ENCODE data around the gene ERMP1.

The ERMP1 gene

GRCh38 chr9:5853617-5854016 is 20.7 kb upstream of the ERMP1 start:
- H3K4me3 ChIP-seq (ENCODE audit: low read depth, low read length): no peak overlapping the region
- no peak for TF ChIP-seq CTCF (IDR thresholded peaks at IDR 0.05; ENCODE audit: low read depth, low read length)

GRCh38 chr9:5852987-5853386 is 20.1 kb upstream of the ERMP1 start:
- no peak overlapping the region for H3K4me3 ChIP-seq (ENCODE audit: low read depth, low read length)

GRCh38 chr9:5851445-5851844 is 18.5 kb upstream of the ERMP1 start:
- TF ChIP-seq CTCF (IDR thresholded peaks at IDR 0.05; ENCODE audit: low read depth, low read length): no peak
- no peak overlapping the region for H3K4me3 ChIP-seq (ENCODE audit: low read depth, low read length)

More at GRCh38 chr9:5852987-5853386, 20.1 kb upstream of the ERMP1 start:
- TF ChIP-seq CTCF (IDR thresholded peaks at IDR 0.05; ENCODE audit: low read depth, low read length): no peak

- no peak for TF ChIP-seq CTCF (IDR thresholded peaks at IDR 0.05; ENCODE audit: low read depth, low read length)
- H3K4me3 ChIP-seq (ENCODE audit: low read depth, low read length): no peak overlapping the region
Measured at GRCh38 chr9:5850724-5851122, 17.8 kb upstream of the ERMP1 start.

GRCh38 chr9:5848372-5848882 is 15.5 kb upstream of the ERMP1 start:
- no peak for TF ChIP-seq CTCF (IDR thresholded peaks at IDR 0.05; ENCODE audit: low read depth, low read length)

GRCh38 chr9:5846501-5846921 is 13.6 kb upstream of the ERMP1 start:
- no peak for TF ChIP-seq CTCF (IDR thresholded peaks at IDR 0.05; ENCODE audit: low read depth, low read length)
- no peak overlapping the region for H3K4me3 ChIP-seq (ENCODE audit: low read depth, low read length)

More at GRCh38 chr9:5848372-5848882, 15.5 kb upstream of the ERMP1 start:
- no peak overlapping the region for H3K4me3 ChIP-seq (ENCODE audit: low read depth, low read length)

- H3K4me3 ChIP-seq (ENCODE audit: low read depth, low read length): no peak overlapping the region
- TF ChIP-seq CTCF (IDR thresholded peaks at IDR 0.05; ENCODE audit: low read depth, low read length): no peak
Measured at GRCh38 chr9:5846096-5846495, 13.2 kb upstream of the ERMP1 start.

All from WI38 (cell line).